D721Med (cell line): ENCODE measurements around the gene BABAM1.

Experiments used
- DNase-seq: peaks from one replicate; pipeline ENCODE4 v3.0.0; 2011; ENCODE audit warnings: low spot score; ENCODE audit not compliant: insufficient read length
- FAIRE-seq: peaks from 2 replicates; lab custom pipeline; 2011; peaks lifted over from hg19 to GRCh38; lab: Jason Lieb, UNC
- TF ChIP-seq, protein P1 (sequence below): IDR thresholded peaks from 2 replicates; pipeline ENCODE4 v1.5.1; 2012; ENCODE audit warnings: mild to moderate bottlenecking, control low read depth; ENCODE audit not compliant: insufficient read depth; ENCODE audit errors: missing control alignments

BABAM1 gene

DNA sequence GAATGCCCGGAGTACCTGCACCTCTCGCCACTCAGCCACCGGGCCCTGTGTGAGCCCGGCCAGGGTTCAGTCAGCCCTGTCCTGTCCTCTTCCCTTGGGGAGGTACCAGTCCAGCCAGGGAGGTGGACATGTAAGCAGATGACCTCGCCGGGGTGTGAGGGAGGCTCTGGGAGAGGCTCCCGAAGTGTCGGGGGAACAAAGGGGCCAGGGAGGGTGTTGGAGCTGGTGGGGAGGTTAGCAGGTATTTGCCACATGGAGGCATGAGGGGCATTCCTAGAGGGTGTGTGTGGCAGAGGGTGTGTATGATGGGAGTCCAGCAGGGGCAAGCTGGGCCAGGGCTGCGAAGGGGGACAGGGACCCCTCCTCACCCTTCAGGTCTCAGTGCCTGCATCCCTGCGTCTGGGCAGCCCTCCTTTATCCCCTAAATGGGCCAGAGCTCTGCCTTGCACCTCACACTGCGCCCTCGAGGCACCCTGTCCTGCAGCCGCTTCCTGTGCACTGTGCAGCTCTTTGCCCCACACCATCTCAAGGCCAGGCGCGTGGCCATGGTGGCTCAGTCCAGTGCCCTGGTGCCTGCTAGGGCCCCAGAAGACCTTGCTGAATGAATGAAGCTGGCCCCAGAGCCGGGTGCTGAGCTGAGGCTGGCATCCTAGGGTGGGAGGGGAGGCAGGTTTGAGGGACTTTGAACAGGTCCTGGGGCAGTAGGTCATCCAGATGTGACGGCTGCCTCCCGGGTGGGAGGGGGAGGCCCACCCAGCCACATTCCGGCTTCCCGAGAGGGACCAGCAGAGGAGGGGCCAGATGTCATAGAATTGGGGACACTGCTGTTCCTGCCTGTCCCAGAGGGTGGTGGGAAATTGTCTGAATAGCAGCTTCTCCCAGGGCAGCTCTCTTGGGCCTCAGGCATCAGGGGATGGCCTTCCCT, 45.2 kb downstream of the BABAM1 start:
- peak; percentile 11 for DNase-seq
- FAIRE-seq: no peak
- TF ChIP-seq, protein P1, sequence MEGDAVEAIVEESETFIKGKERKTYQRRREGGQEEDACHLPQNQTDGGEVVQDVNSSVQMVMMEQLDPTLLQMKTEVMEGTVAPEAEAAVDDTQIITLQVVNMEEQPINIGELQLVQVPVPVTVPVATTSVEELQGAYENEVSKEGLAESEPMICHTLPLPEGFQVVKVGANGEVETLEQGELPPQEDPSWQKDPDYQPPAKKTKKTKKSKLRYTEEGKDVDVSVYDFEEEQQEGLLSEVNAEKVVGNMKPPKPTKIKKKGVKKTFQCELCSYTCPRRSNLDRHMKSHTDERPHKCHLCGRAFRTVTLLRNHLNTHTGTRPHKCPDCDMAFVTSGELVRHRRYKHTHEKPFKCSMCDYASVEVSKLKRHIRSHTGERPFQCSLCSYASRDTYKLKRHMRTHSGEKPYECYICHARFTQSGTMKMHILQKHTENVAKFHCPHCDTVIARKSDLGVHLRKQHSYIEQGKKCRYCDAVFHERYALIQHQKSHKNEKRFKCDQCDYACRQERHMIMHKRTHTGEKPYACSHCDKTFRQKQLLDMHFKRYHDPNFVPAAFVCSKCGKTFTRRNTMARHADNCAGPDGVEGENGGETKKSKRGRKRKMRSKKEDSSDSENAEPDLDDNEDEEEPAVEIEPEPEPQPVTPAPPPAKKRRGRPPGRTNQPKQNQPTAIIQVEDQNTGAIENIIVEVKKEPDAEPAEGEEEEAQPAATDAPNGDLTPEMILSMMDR: no peak

DNA sequence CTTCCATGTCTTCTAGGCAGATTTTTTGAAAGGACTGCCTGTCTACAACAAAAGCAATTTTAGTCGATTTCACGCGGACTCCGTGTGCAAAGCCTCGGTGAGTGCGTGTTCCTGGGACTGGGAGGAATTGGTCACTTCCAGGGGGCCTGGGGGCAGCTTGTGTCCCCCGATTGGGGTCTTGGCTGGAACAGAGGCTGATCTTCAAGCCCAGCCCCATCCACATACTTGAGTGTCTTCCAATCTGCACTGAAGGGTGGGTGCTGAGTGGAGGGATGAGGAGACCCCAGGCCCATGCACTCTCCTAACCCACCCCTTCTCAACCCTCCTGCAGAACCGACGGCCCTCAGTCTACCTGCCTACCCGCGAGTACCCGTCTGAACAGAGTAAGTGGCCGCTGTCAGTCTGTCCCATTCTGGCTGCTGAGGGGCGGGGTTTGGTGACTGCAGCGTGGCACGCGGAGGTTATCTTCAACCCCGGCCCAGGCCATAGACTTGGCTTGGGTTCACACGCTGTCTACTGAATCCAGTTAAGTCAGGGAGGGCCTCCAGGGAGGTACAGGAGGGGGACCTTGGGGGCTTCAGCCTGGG, 46.9 kb downstream of the BABAM1 start:
- peak; percentile 8 for DNase-seq

DNA sequence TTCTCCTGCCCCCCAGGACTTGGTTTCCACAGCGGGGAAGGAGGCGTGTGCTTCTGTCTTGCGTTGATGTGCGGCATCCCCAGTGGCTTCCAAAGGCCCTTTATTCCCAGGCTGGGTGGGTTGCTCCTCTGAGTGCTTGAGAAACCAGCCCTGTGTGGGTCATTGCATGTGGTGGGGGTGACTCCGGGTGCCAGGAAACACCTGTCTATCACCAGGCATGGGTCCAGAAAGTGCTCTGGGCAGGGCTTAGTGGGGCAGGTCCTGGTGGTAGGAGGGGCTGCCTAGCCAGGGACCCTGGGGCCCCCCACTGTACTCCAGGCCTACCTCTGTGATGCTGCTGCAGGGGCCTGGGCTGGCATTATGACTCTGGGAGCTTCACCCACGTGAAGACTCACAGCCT, 51.7 kb downstream of the BABAM1 start:
- FAIRE-seq: no peak
- TF ChIP-seq, protein P1: no peak
- DNase-seq: peak; percentile 12

More for the DNA sequence above, 46.9 kb downstream of the BABAM1 start:
- TF ChIP-seq, protein P1: no peak
- no peak for FAIRE-seq

DNA sequence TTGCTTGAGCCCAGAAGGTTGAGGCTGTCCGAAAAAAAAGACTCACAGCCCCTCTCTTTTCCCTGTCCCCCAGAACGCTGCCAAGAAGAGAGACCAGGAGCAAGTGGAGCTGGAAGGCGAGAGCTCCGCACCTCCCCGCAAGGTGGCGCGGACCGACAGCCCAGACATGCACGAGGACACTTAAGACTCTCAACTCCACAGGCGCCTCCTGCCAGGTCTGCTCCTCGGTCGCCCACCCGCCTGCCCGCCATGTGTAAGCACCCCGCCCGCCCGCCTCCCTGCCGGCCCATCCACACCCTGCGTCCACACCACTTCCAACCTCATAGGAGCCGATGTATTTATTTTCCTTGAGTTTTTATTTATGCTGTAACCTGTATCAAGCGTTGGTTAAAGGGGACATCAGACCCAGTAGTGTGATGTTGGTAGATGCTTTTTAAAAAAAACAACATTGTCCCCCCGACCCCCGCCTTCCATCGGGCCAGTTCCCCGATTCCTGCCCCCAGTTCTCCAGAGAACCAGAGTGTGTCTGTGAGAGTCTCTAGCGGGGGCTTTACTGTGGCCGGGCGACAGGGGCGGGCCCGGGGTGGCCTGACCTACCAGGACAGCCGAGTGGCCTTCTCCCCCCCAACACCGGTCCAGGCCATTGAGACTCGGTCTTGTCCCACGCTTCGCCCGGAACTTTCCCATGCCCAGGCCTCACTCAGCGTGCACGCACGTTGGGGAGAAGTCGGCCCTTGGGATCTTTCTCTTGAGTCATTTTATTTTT, 52.4 kb downstream of the BABAM1 start:
- DNase-seq (peak; percentile 3), FAIRE-seq (no peak)
- TF ChIP-seq, protein P1: no peak

DNA sequence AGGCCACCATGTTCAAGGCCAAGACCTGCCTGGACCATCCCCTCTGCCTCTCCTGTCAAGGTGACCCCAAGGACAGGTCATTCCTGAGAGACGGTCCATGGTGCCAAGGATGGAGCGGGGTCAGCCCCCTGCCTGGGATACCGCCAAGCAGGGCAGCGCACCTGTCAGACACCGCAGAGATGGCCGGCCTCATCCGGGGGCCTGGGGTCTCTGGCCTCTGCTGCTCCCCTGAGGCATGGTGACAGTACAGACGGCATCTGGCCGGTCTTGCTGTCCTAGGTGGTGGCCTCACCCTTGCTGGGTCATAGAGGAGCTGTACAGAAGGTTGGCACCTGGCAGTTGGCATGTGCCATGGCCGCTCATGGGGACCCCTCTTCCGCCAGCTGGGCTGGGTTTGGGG, 53.2 kb downstream of the BABAM1 start:
- TF ChIP-seq, protein P1: no peak
- FAIRE-seq (no peak), DNase-seq (peak; percentile 9)

DNA sequence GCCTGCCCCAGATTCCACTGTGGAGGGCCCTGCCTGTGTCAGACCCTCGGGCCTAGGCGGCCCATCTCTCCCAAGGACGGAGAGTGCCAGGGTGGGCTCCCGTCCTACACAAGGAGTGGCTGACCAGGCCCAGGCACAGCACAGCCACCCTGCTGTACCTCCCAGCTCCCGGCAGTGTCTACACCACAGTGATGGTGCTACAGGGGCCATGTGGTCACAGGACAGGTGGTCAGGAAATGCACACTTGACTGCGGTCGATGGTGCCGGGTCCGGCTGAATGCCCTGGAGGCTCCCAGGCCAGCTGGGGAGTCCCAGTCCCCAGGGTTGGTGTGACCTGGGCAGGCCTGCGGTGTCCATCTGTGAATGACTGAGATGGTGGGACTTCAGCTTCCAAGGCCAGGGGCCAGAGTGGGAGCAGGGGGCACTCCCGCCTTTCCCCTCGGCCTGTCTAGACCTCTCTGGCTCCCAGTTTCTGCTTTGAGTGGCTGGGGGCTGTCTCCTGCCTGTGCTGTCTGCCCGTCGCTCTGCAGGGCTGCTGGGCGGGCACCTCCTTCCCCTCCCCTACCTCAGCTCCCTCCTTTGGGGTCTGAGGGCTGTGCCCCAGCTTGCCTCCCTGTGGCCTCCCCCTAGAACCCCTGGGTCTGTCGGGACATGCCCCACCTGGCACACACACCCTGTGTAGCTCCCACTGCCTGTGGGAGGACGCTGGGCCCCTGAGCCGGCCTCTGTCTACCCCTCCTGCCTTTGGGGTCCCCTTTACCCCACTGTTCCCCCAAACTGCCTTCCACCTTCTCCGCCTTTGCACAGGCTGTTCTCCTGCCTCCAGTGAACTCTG, 54.6 kb downstream of the BABAM1 start:
- DNase-seq (peak; percentile 18), FAIRE-seq (no peak)
- TF ChIP-seq, protein P1: no peak
